K562 (cell line): ENCODE measurements around the gene HOXA1. TPM values are rescaled to one million over a fixed set of nuclear protein-coding genes. Genes with fewer than 3 reads are reported as not detected.

Source experiments
- ATAC-seq: fragments of 200-7000 bp; cut with Tn5 transposase; 3 replicates; pipeline ENCODE4 v1.9.1; 2020; ENCODE audit warnings: moderate library complexity
- Bru-seq: library from RNA; stranded (reverse); fragments of 400-500 nt; gene quantifications from one replicate; lab custom pipeline; 2021; lab: Mats Ljungman, UMichigan
- BruChase-seq, 2 experiments: library from RNA; stranded (reverse); fragments of 400-500 nt; gene quantifications; one replicate each; lab custom pipeline; 2021; lab: Mats Ljungman, UMichigan
- BruUV-seq: library from RNA; stranded (reverse); fragments of 400-500 nt; replicated peaks from 2 replicates; lab custom pipeline; 2021; lab: Mats Ljungman, UMichigan
- CTCF ChIA-PET: fragments of 300-600 bp; formaldehyde crosslinking; extraction: SDS; loops from one replicate; lab custom pipeline; 2021; ENCODE audit warnings: low intra/inter-chr PET ratio; lab: Yijun Ruan, JAX
- POLR2A ChIA-PET: fragments of 300-600, 350-650 bp; sonication (Branson Sonifier 250); formaldehyde crosslinking; extraction: SDS; loops from one replicate; lab custom pipeline; 2021; ENCODE audit warnings: antibody characterized with exemption, inconsistent platforms; lab: Yijun Ruan, JAX
- DNase-seq, 4 experiments: peaks; one replicate each; pipeline versions ENCODE4 v3.0.0 to v3.0.0-alpha.2; 2011 to 2018; ENCODE audit warnings: low spot score in 3 of 4, mixed read lengths in 3 of 4; ENCODE audit errors: extremely low read depth in 1 of 4
- FAIRE-seq: peaks from 2 replicates; lab custom pipeline; 2011; peaks lifted over from hg19 to GRCh38; lab: Jason Lieb, UNC
- H2AFZ ChIP-seq: 2 replicates; pipeline ENCODE4 v1.6.0; 2011; ENCODE audit warnings: low read depth, low read length, control low read depth, inconsistent platforms
- H3K27ac ChIP-seq: fragments of 200-600 bp; 3 replicates; pipeline ENCODE4 v1.8.0; 2011; ENCODE audit warnings: low read depth, mild to moderate bottlenecking, control low read depth, inconsistent platforms, low read length, moderate library complexity, mixed read lengths; ENCODE audit errors: extremely low read depth
- H3K27me3 ChIP-seq, 2 experiments: fragments of 300-600 bp in 1 of 2; 2 replicates in 1 of 2; 3 replicates in 1 of 2; pipeline versions ENCODE4 v1.6.0 to v1.8.0; 2011; ENCODE audit warnings: inconsistent platforms in 2 of 2, low read length in 2 of 2, mild to moderate bottlenecking in 1 of 2, mixed read lengths in 1 of 2, moderate library complexity in 1 of 2; ENCODE audit not compliant: control insufficient read depth in 2 of 2, insufficient read depth in 2 of 2
- H3K36me3 ChIP-seq: fragments of 300-600 bp; 3 replicates; pipeline ENCODE4 v1.8.0; 2011; ENCODE audit warnings: mild to moderate bottlenecking, low read length, inconsistent platforms; ENCODE audit not compliant: control insufficient read depth, insufficient read depth
- H3K4me1 ChIP-seq, 2 experiments: fragments of 200-600 bp in 1 of 2; replicated peaks in 1 of 2; 2 replicates in 1 of 2; 3 replicates in 1 of 2; pipeline versions ENCODE4 v1.5.1 to v1.8.0; 2011; ENCODE audit warnings: inconsistent platforms in 2 of 2, low read length in 2 of 2, mild to moderate bottlenecking in 1 of 2, mixed read lengths in 1 of 2, moderate library complexity in 1 of 2; ENCODE audit not compliant: control insufficient read depth in 2 of 2, insufficient read depth in 2 of 2
- H3K4me2 ChIP-seq: 2 replicates; pipeline ENCODE4 v1.6.1; 2011; ENCODE audit warnings: low read length, control low read depth, inconsistent platforms, mixed read lengths; ENCODE audit not compliant: insufficient read depth
- H3K4me3 ChIP-seq: fragments of 200-600 bp; sonication (generic), shearing (Covaris generic); 2 replicates; pipeline ENCODE4 v1.5.1; 2016; ENCODE audit warnings: control low read depth, inconsistent platforms
- H3K79me2 ChIP-seq: fragments of 200-600 bp; 3 replicates; pipeline ENCODE4 v1.8.0; 2011; ENCODE audit warnings: low read length, inconsistent platforms; ENCODE audit not compliant: control insufficient read depth, insufficient read depth
- H3K9ac ChIP-seq, 2 experiments: 2 replicates each; pipeline versions ENCODE4 v1.6.0 to v1.6.1; 2011; ENCODE audit warnings: low read depth in 2 of 2, low read length in 2 of 2, control low read depth in 1 of 2, inconsistent platforms in 1 of 2, mild to moderate bottlenecking in 1 of 2, mixed read lengths in 1 of 2; ENCODE audit not compliant: insufficient read depth in 1 of 2
- H3K9me1 ChIP-seq: one replicate; pipeline ENCODE4 v1.6.0; 2011; ENCODE audit warnings: inconsistent platforms, mild to moderate bottlenecking, low read length, moderate library complexity; ENCODE audit not compliant: control insufficient read depth, insufficient read depth
- H3K9me3 ChIP-seq: replicated peaks from 2 replicates; pipeline ENCODE4 v1.5.1; 2011; ENCODE audit warnings: low read depth, low read length, inconsistent platforms; ENCODE audit not compliant: control insufficient read depth, insufficient read depth
- H4K20me1 ChIP-seq: replicated peaks from 2 replicates; pipeline ENCODE4 v1.6.1; 2011; ENCODE audit warnings: low read length, inconsistent platforms, mixed read lengths; ENCODE audit not compliant: control insufficient read depth, insufficient read depth
- NFYB ChIP-seq: IDR thresholded peaks from 2 replicates; pipeline ENCODE4 v1.6.1; 2011; ENCODE audit warnings: mild to moderate bottlenecking, moderate library complexity; ENCODE audit not compliant: insufficient read length; ENCODE audit errors: extremely low read depth
- RAD21 ChIP-seq, 2 experiments: fragments of 250-450 bp in 1 of 2; fragments of 450-650 bp in 1 of 2; sonication (Bioruptor Pico) in 1 of 2; formaldehyde crosslinking in 1 of 2; IDR thresholded peaks in 1 of 2; conservative IDR thresholded peaks in 1 of 2; 2 replicates each; pipeline versions ENCODE4 v1.4.0 to v1.8.0; 2020 to 2022; ENCODE audit warnings: mild to moderate bottlenecking in 2 of 2, moderate library complexity in 1 of 2
- RBM15 ChIP-seq: fragments of 200-400 bp; formaldehyde crosslinking; IDR thresholded peaks from 2 replicates; pipeline ENCODE4 v1.6.1; 2018; ENCODE audit warnings: mild to moderate bottlenecking, low read length, moderate library complexity; ENCODE audit not compliant: insufficient read depth
- USF1 ChIP-seq: sonication (generic); formaldehyde crosslinking; IDR thresholded peaks from 2 replicates; pipeline ENCODE4 v1.9.0; 2022; ENCODE audit warnings: mild to moderate bottlenecking, missing genetic modification reagents
- USF2 ChIP-seq: sonication (generic); formaldehyde crosslinking; IDR thresholded peaks from 2 replicates; pipeline ENCODE4 v1.5.0; 2020; ENCODE audit warnings: missing genetic modification reagents
- WGBS: fragments of 100-300 bp; shearing (Covaris generic); methylation state at CpG from one replicate; pipeline ENCODE4 v1.1.6; 2016; ENCODE audit warnings: low coverage, mixed read lengths; ENCODE audit not compliant: insufficient coverage; ENCODE audit errors: missing lambda C conversion rate; 5-methylcytosine and 5-hydroxymethylcytosine counted together
- in situ Hi-C: fragments of 300-500 bp; cut with MboI; formaldehyde crosslinking; loops from 4 replicates; pipeline ENCODE4 v1.15.0; 2018; ENCODE audit warnings: inconsistent platforms, mixed read lengths
- intact Hi-C: fragments of 100-400 bp; cut with micrococcal nuclease; formaldehyde crosslinking; loops from 2 replicates; pipeline ENCODE4 v1.14.2; 2022
- long read RNA-seq, 3 experiments: library from polyadenylated mRNA in 2 of 3; library from RNA in 1 of 3; unstranded in 2 of 3; stranded (forward) in 1 of 3; transcript quantifications; one replicate each; pipeline ENCODE4 v2.0.0, GENCODE V29; 2019 to 2022
- polyA minus RNA-seq, 3 experiments: library from RNA; depleted of rRNA, polyadenylated mRNA; stranded (reverse); fragments of >200 nt; gene quantifications; 2 replicates each; pipeline ENCODE4 v1.2.3, GENCODE V29; 2011
- polyA plus RNA-seq, 8 experiments: library from polyadenylated mRNA; depleted of rRNA in 4 of 8; stranded (reverse) in 5 of 8; unstranded in 3 of 8; fragments of >200 nt; fragmentation: Nextera tagmentation in 2 of 8; fragmentation: Illumina TruSeq in 1 of 8; extraction: Ambion mirVana in 2 of 8; extraction: Trizol in 1 of 8; gene quantifications; 2 replicates each; pipeline versions ENCODE4 v1.2.1 to v1.2.3, GENCODE V29; 2011 to 2014; ENCODE audit warnings: inconsistent platforms in 1 of 8, missing spikeins in 1 of 8
- total RNA-seq, 7 experiments: library from RNA; depleted of rRNA in 6 of 7; stranded (reverse); fragments of >200 nt in 6 of 7; fragmentation: Illumina TruSeq in 2 of 7; extraction: Trizol in 2 of 7; gene quantifications; 2 replicates each; pipeline versions ENCODE4 v1.2.1 to v1.2.3, GENCODE V29; 2011 to 2021; ENCODE audit warnings: low replicate concordance in 1 of 7
- TF ChIP-seq, protein P1 (sequence below): fragments of 200-800 bp; sonication (Bioruptor generic); IDR thresholded peaks from 2 replicates; pipeline ENCODE4 v1.6.1; 2017; ENCODE audit warnings: missing genetic modification characterization, missing compliant biosample characterization
- TF ChIP-seq, protein P2 (sequence below): fragments of 450-650 bp; formaldehyde crosslinking; IDR thresholded peaks from 2 replicates; pipeline ENCODE4 v1.4.0; 2022; ENCODE audit warnings: missing genetic modification characterization

HOXA1 gene
- total RNA-seq (2011; cell fraction: chromatin; rRNA removed; ENCODE audit: low replicate concordance) = 0.16 TPM in 1 of 2 replicates, not detected in the other
- 0.13 TPM in 1 of 2 replicates, not detected in the other for total RNA-seq (2011; cell fraction: nucleolus; rRNA removed)
- not detected in 2 replicates for total RNA-seq (2011; cell fraction: nucleoplasm; rRNA removed)
- total RNA-seq (2014; rRNA removed) = 0.09 TPM in 1 of 2 replicates, not detected in the other
- not detected in 2 replicates for total RNA-seq (2014; rRNA removed; fragmentation: Illumina TruSeq; extraction: Trizol)
- not detected in 2 replicates for total RNA-seq (2015; rRNA removed; fragmentation: Illumina TruSeq; extraction: Trizol)
- total RNA-seq (2021) = not detected in 2 replicates
- polyA plus RNA-seq (2011; rRNA removed) = 0.63 TPM in 1 of 2 replicates, not detected in the other
- 0.79 TPM in 1 of 2 replicates, not detected in the other for polyA plus RNA-seq (2011; cell fraction: cytosol; rRNA removed)
- polyA plus RNA-seq (2011; cell fraction: nucleus; rRNA removed) = 1.3 TPM in 1 of 2 replicates, not detected in the other
- polyA plus RNA-seq (2012) = not detected in 2 replicates
- 0.07 TPM in 1 of 2 replicates, not detected in the other for polyA plus RNA-seq (2014; fragmentation: Illumina TruSeq; extraction: Trizol)
- polyA plus RNA-seq (2014; fragmentation: Nextera tagmentation; extraction: Ambion mirVana) = under 1 TPM in 1 of 2 experiments, not detected in 1; 0.03 TPM
- polyA plus RNA-seq (2014; rRNA removed) = 0.09 TPM in 1 of 2 replicates, not detected in the other
- 0.56 TPM in 1 of 2 replicates, not detected in the other for polyA minus RNA-seq (2011; rRNA and poly(A)+ RNA removed)
- polyA minus RNA-seq (2011; cell fraction: cytosol; rRNA and poly(A)+ RNA removed) = 0.57 TPM in 1 of 2 replicates, not detected in the other
- 0.54 TPM in 1 of 2 replicates, not detected in the other for polyA minus RNA-seq (2011; cell fraction: nucleus; rRNA and poly(A)+ RNA removed)
- not detected for Bru-seq, nascent RNA
- not detected for BruChase-seq, experiment 1, labeled RNA remaining after a 2-hour chase
- BruChase-seq, experiment 2, labeled RNA remaining after a 6-hour chase = percentile 17 among the genes with signal in this experiment
- long read RNA-seq, experiment 1 = 0 reads
- long read RNA-seq, experiment 2 = 0 reads
- long read RNA-seq, experiment 3 = 0 reads

- no peaks in the 10 kb centered on the region for H3K9me3 ChIP-seq
- ATAC-seq = peak; percentile 72
- no peak within 1 kb of the TSS for H3K4me3 ChIP-seq
- no peak within 1 kb of the TSS for H3K4me2 ChIP-seq
- DNase-seq = peak; percentile 6 to 73 (median 66)
- WGBS = 7% methylated on average over 17 of the region's 68 CpGs
- no peak within 1 kb of the TSS for H3K27ac ChIP-seq
- no peaks in the 10 kb centered on the region for H3K9me1 ChIP-seq
- peaks cover 0 to 13% of the 10 kb centered on the region in 2 experiments; a peak in 2 of 5 replicates for H3K4me1 ChIP-seq
- peaks cover 40 to 60% of the 10 kb centered on the region in 2 experiments for H3K27me3 ChIP-seq
- H2AFZ ChIP-seq = no peak within 1 kb of the TSS
- POLR2A ChIA-PET = no interaction called here
- H3K36me3 ChIP-seq = no peaks in the 10 kb centered on the region
- TF ChIP-seq NFYB (peak; percentile 8), RBM15 (no peak), RAD21 (CRISPR knock-in tag; conservative IDR thresholded peaks at IDR 0.05 in 1 of 2, IDR thresholded peaks at IDR 0.05 in 1 of 2) (no peak), USF1 (CRISPR knock-in tag) (peak; percentile 70), USF2 (peak; percentile 80)
- TF ChIP-seq, protein P1, sequence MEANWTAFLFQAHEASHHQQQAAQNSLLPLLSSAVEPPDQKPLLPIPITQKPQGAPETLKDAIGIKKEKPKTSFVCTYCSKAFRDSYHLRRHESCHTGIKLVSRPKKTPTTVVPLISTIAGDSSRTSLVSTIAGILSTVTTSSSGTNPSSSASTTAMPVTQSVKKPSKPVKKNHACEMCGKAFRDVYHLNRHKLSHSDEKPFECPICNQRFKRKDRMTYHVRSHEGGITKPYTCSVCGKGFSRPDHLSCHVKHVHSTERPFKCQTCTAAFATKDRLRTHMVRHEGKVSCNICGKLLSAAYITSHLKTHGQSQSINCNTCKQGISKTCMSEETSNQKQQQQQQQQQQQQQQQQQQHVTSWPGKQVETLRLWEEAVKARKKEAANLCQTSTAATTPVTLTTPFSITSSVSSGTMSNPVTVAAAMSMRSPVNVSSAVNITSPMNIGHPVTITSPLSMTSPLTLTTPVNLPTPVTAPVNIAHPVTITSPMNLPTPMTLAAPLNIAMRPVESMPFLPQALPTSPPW (CRISPR knock-in tag) = peak; percentile 62
- TF ChIP-seq, protein P2, sequence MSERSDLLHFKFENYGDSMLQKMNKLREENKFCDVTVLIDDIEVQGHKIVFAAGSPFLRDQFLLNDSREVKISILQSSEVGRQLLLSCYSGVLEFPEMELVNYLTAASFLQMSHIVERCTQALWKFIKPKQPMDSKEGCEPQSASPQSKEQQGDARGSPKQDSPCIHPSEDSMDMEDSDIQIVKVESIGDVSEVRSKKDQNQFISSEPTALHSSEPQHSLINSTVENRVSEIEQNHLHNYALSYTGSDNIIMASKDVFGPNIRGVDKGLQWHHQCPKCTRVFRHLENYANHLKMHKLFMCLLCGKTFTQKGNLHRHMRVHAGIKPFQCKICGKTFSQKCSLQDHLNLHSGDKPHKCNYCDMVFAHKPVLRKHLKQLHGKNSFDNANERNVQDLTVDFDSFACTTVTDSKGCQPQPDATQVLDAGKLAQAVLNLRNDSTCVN (CRISPR knock-in tag) = no peak
- TF ChIP-seq, all 486 proteins: peak for 4
- intact Hi-C loops = no loop called here
- no peak for FAIRE-seq
- H3K9ac ChIP-seq = no peak within 1 kb of the TSS
- no TSS peak for BruUV-seq
- CTCF ChIA-PET = no interaction called here
- no peaks in the 10 kb centered on the region for H4K20me1 ChIP-seq
- no peaks in the 10 kb centered on the region for H3K79me2 ChIP-seq
- in situ Hi-C loops = no loop called here
Measured at GRCh38 chr7:27095897-27096767, at the start of gene HOXA1. Gene HOXA1, minus strand, starts transcription at chr7:27096000. Its CDS starts 88 bp downstream, at chr7:27095912.
